ENCODE data around the gene PPP1R13B.
"Not testable (repeated sequence)": the region's sequence is repeated elsewhere in the genome, so short reads cannot be mapped to it uniquely, and the experiment has no call there.

The PPP1R13B gene

GRCh38 chr14:103832046-103832445 is 15.3 kb downstream of the PPP1R13B start:
- DNase-seq (ENCODE audit: low read depth): no peak

GRCh38 chr14:103830511-103831270 is 16.7 kb downstream of the PPP1R13B start:
- DNase-seq (ENCODE audit: low read depth): no peak

DNA sequence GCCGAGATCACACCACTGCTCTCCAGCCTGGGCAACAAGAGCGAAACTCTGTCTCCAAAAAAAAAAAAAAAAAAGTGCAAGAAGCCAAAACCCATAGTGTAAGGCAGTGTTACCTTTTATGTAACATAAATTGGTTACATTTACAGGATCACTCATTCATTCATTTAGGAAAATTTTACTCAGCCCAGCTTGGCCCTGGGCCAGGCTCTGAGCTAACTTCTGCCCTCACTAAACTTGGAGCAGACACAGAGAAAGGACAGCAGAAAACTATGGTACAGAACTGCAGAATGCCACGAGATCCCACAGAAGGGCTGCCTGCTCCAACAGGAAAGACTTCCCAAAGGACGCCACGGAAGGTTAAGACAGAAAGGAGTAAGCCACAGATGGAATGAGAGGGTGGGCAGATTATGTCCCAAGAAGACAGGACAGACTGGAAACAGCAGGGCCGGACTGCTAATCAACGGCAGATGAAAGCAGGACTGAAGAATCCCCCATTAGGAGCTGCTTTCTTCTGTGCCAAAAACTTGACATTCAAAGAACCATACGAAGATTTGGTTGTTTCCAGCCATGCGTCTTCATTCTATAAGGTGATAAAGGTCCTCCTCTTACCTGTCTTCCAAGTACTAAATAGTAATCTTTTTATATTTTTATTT is 18.9 kb downstream of the PPP1R13B start:
- DNase-seq (ENCODE audit: low read depth): no peak

DNA sequence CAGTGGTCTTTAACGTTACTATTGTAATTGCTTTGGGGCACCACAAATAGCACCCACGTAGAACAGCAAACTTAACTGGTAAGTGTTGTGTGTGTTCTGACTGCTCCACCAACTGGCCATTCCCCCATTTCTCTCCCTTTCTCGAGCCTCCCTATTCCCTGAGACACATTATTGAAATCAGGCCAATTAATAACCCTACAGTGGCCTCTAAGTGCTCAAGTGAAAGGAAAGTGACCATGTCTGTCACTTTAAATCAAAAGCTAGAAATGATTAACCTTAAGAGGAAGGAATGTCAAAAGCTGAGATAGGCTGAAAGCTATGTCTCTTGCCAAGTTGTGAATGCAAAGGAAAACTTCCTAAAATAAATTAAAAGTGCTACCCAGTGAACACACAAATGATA is 22.3 kb downstream of the PPP1R13B start:
- DNase-seq (ENCODE audit: low read depth): no peak

- no peak for DNase-seq (ENCODE audit: low read depth)
Observed at GRCh38 chr14:103820908-103821307, 26.5 kb downstream of the PPP1R13B start.

- no peak for DNase-seq (ENCODE audit: low read depth)
Observed at GRCh38 chr14:103820382-103820781, 27.0 kb downstream of the PPP1R13B start.

DNA sequence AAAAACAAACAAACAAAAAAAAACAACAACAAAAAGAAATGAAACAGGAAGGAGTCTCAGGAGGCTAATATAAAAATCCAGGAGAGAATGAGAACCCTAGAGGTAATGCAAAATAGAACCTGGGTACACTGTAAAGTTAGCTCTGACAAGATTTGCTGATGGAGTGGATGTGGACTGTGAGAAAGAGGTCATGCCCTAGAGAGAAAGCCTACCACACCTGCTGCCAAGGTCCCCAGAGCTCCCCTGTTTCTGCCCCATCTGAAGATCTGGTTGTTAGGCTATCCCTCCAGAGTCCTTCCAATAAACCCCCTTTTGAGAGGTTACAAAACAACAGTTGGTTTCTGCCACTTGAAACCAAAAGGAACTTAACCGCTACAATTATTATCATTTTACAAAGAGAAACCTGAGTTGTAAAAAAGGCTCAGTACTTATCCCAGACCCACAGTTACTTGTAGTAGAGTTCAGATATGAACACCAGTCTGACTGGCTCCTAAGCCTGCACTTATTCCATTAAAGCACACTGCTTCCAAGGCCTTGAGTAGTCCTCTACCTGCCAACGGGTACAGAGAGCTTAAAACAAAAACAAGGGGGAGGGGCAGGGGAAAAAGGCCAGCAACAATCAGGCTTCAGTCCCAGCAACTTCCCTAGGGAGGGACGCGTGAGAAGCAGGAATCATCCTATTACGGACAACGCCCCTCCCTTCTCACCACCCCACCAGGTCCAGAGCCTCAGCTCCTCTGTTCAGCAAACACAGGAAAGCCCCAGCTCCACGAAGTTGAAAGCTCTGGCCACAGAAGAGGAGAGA is 27.7 kb downstream of the PPP1R13B start:
- no peak for DNase-seq (ENCODE audit: low read depth)

DNA sequence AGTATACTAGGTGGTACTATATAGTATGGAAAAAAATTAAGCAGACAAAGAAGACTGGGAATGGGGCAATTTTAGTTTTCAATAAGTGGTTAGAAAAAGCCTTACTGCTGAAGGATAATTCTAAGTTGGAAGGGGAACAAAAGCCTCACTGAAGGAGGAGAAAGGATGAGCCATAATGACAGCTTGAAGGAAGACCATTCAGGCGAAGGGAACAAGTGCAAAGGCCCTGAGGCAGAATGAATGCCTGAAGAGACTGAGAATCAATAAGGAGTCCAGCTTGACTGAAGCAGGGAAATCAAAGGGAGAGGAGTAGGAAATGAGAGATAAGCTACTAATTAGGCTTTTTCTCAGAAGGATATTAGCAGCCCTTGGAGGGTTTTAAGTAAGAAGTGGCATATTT is 28.5 kb downstream of the PPP1R13B start:
- no peak for DNase-seq (ENCODE audit: low read depth)

DNA sequence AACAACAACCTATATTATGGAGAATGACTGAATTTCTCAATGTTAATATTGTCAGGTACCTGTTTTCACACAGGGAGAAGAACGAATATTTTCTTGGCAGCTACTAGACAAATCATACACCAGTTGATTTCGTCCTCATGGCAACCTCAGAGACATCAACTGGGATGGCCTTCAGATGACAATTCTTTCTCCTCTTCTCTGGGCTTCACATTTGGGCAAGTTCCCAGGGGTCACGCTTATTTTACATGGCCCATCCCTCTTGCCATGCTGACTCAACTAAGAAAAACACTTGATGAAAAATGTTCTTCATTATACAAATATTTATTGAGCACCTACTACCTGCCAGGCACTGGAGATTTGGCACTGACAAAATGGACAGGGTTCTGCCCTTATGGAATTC is 29.0 kb downstream of the PPP1R13B start:
- no peak for DNase-seq (ENCODE audit: low read depth)

- no peak for DNase-seq (ENCODE audit: low read depth)
Observed at GRCh38 chr14:103817595-103817994, 29.8 kb downstream of the PPP1R13B start.

GRCh38 chr14:103816991-103817390 is 30.4 kb downstream of the PPP1R13B start:
- DNase-seq (ENCODE audit: low read depth): no peak

DNA sequence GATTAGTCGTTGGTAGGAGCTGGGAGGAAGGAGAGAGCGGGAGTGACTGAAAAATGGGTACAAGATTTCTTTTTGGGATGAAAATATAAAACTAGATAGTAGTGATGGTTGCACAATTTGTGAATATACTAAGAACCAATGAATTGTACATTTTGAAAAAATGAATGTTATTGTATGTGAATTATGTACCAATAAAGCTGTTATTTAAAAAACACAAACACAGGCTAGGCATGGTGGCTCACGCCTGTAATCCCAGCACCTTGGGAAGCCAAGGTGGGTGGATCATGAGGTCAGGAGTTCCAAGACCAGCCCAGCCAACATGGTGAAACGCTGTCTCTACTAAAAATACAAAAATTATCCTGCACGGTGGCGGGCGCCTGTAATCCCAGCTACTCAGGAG is 32.1 kb downstream of the PPP1R13B start:
- DNase-seq (ENCODE audit: low read depth): no peak

DNA sequence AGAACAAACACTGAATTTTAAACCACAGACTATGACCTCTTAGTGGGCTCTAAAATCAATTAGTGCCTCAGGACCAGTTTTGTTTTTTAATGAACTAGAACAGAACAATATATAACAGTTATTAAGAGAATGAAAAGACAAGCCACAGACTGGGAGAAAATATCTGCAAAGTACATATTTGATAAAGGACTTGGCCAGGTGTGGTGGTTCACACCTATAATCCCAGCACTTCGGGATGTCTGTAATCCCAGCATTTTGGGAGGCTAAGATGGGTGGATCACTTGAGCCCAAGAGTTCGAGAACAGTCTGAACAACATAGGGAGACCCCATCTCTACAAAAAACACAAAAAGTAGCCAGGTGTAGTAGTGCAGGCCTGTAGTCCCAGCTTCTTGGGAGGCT is 36.2 kb downstream of the PPP1R13B start:
- no peak for DNase-seq (ENCODE audit: low read depth)

DNA sequence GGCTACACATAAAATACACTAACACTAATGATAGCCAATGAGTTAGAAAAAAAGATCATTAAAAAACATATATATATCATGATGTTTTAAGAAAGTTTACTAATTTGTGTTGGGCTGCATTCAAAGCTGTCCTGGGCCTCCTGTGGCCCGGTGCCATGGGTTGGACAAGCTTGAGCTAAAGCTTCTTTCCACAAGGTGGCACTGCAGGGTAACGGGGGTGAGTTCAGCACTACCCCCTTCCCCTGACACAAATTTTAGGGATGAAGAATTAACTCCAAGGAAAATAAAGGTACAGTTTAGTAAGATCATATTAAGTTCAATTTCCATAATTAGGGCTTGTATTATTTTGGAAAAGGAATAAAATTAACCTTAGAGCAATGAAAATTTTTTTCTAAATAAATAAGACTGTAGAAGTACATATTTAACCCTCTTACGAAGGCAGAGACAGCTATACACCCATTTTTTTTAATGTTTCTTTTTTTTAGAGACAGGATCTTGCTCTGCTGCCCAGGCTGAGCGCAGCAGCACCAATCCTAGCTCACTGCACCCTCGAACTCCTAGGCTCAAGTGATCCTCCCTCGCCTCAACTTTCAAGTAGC is 38.9 kb downstream of the PPP1R13B start:
- peak; percentile 24 for DNase-seq (ENCODE audit: low read depth)

GRCh38 chr14:103806805-103807204 is 40.6 kb downstream of the PPP1R13B start:
- DNase-seq (ENCODE audit: low read depth): no peak

GRCh38 chr14:103805708-103806107 is 41.7 kb downstream of the PPP1R13B start:
- no peak for DNase-seq (ENCODE audit: low read depth)

DNA sequence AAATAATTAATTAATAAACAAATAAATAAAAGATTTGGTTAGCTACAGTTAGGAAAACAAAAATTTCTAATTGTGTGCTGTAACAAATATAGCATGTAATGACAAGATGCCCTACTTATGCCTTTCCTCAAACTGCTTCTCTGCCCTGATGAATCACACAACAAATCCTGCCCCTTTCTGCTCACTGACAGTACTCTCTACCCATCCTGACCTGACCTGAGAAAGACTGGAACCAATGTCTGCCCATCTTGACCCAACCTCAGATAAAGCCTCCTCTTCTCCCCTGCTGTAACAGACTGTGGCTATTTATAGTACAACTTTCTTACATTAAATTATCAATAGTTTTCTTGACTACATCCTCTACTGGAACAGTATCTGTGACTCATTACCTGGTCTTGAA is 43.7 kb downstream of the PPP1R13B start:
- DNase-seq (ENCODE audit: low read depth): peak; percentile 14

DNA sequence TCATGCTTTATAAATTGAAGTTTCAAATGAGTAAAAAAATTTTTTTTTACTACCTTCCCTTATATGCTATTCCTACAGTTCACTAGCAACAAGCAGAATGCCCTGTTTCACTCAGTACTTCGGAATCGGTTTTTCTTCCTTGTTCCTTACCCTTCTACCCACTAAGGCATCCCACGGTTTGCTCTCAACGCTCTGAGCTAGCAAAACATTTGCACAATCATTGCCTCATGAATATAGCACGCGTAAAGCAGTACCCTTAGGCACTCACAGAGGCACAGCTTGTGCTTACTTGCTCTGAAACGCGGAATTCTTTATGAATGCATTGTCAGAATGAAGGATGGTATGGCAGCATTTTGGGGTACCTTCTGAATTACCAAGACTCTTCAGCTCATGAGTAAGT is 45.0 kb downstream of the PPP1R13B start:
- no peak for DNase-seq (ENCODE audit: low read depth)

DNA sequence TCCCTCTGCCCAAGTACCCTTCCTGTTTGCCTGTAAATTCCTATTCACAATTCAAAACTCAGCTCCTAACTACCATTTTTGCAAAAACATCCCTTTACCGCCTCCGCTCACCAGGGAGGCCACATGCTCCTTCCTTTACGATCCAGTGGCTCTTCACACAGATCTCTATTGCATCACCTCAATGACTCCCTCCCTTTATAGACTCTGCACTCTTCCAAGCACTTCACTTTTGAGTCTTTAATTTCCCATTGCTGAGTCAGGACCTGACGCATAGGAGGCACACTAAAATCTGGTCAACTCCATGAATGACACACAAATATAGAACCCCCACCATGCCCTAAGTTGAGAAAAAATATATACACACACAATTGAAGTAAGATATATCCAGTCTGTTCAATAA is 45.9 kb downstream of the PPP1R13B start:
- peak; percentile 90 for DNase-seq (ENCODE audit: low read depth)

- DNase-seq (ENCODE audit: low read depth): not testable (repeated sequence)
Observed at GRCh38 chr14:103793192-103793591, 54.2 kb downstream of the PPP1R13B start.

GRCh38 chr14:103788086-103788485 is 59.3 kb downstream of the PPP1R13B start:
- DNase-seq (ENCODE audit: low read depth): no peak

DNA sequence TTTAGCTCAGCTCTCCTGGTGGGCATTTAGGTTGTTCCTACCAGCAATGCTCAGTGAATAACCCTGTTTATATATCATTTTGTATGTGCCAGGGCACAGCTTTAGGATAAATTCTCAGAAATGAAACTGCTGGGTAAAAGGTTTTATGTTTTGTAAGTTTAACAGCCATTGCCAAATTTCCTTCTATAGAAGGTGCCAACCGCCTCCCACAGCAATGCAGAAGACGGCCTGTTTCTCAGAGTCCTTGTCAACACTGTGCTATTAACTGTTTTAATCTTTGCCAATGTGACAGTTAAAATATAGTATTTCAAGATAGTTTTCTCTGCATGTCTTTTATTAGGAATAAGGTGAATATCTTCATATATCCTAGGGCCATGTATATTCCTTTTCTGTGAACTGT is 65.0 kb downstream of the PPP1R13B start:
- DNase-seq (ENCODE audit: low read depth): no peak

DNA sequence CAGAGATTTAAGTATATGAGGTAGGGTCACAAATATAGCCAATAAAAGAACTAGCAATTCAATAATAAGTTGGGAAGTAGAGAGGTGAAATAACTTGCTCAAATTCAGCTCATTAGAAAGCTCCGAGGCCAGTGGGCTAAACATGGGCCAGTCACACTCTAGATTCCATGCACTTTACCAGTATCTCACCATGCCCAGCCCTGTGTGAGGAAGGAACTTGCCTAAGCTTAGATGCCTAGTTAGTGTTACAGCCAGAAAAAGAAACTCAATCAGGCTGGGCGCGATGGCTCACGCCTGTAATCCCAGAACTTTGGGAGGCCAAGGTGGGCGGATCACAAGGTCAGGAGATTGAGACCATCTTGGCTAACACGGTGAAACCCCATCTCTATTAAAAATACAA is 71.1 kb downstream of the PPP1R13B start:
- DNase-seq (ENCODE audit: low read depth): not testable (repeated sequence)
